NK-92 treated with Interleukin-12 subunit alpha and Interleukin-12 subunit beta, amount 100 ng/mL, for 24 hours (cell line): ENCODE data around the gene DDX54.
"Not testable (repeated sequence)": the region's sequence is repeated elsewhere in the genome, so short reads cannot be mapped to it uniquely, and the experiment has no call there.

Experiments used
- DNase-seq: peaks from one replicate; lab custom pipeline; 2025; lab: John Stamatoyannopoulos, UW

DDX54 gene

GRCh38 chr12:113220593-113221180 is 35.4 kb upstream of the DDX54 start:
- DNase-seq: no peak

DNA sequence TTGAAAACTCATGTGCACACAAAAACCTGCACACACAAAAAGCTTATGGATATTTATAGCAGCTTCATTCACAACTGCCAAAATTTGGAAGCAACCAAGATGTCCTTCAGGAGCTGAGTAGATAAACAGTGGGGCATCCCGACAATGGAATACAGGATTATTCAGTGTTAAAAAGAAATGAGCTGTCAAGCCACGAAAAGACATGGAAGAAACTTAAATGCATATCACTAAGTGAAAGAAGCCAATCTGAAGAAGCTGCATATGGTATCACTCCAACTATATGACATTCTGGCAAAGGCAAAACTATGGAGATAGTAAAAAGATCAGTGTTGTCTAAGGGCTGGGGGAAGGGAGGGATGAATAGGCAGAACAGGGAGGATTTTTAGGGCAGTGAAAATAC is 30.7 kb upstream of the DDX54 start:
- DNase-seq: no peak

DNA sequence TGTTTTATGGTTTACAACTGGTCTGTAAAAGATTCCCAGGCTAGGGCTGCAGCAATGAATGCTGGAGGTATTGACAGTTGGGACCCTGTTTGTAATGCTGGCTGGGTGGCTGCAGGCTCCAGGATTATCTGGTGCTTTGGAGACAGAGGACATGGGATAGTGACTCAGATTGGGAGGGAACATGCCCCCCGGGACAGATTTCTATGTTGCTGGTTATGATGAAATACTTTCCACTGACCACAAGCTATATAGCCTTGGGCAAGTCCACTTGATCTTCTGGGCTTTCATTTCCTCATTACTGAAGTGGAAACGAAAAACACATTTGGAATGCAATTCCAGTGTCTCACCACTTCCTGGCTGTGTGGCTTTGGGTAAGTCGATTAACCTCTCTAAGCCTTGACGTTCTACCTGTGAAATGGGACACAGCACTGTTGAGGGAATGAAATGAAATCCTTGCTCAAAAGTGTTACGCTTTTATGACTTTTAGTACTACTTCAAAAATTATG is 29.7 kb upstream of the DDX54 start:
- peak; percentile 15 for DNase-seq

- DNase-seq: no peak
Measured at GRCh38 chr12:113211160-113211559, 25.9 kb upstream of the DDX54 start.

GRCh38 chr12:113208041-113208934 is 23.0 kb upstream of the DDX54 start:
- peak; percentile 75 for DNase-seq

GRCh38 chr12:113207613-113208040 is 22.3 kb upstream of the DDX54 start:
- no peak for DNase-seq

DNA sequence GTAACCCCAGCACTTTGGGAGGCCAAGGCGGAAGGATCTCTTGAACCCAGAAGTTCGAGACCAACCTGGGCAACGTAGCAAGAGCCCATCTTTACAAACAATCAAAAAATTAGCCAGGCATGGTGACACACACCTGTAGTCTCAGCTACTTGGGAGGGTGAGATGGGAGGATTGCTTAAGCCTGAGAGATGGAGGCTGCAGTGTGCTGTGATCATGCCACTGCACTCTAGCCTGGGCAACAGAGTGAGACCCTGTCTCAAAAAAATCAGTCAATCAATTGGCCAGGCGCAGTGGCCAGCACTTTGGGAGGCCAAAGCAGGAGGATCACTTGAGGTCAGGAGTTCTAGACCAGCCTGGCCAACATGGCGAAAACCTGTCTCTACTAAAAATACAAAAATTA is 21.5 kb upstream of the DDX54 start:
- DNase-seq: not testable (repeated sequence)

DNA sequence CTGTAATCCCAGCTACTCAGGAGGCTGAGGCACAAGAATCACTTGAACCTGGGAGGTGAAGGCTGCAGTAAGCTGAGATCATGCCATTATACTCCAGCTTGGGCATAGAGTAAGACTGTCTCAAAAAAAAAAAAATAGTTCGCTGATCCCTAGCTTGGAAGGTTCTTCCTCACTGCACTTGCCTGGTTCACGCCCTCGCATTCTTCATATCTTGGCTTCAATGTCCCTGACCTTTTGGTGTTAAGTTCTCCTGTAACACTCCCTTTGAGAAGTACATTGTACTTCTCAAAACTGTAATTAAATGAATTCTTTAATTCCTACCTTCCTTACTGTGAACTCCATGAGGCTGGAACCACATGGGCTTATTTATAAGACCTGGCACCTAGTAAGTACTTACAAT is 19.5 kb upstream of the DDX54 start:
- no peak for DNase-seq

DNA sequence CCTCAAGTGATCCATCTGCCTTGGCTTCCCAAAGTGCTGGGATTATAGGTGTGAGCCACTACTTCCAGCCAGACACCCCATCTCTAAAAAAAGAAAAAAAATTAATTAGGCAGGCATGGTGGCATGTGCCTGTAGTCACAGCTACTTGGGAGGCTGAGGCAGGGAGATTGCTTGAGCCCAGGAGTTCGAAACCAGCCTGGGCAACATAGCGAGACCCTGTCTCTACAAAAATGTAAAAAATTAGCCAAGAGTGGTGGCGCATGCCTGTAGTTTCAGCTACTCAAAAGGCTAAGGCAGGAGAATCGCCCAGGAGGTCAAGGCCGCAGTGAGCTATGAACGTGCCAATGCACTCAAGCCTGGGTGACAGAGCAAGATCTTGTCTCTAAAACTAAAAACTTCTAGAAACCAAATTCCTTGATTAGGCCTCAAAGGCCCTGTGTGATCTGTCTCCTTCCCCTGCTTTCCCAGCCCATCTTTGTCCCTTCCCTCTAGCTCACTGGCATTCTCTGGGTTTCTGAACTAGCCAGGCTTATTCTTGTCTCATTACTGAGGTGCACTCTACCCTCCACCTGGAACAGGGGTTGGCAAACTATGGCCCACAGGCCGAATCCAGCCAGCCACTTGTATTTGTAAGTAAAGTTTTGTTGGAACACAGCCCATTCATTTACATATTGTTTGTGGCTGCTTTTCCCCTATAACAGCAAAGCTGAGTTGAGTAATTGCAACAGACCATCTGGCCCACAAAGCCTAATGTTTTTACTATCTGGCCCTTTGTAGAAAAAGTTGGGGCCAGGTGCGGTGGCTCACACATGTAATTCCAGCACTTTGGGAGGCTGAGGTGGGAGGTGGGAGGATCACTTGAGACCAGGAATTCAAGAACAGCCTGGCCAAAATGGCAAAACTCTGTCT is 18.8 kb upstream of the DDX54 start:
- no peak for DNase-seq

DNA sequence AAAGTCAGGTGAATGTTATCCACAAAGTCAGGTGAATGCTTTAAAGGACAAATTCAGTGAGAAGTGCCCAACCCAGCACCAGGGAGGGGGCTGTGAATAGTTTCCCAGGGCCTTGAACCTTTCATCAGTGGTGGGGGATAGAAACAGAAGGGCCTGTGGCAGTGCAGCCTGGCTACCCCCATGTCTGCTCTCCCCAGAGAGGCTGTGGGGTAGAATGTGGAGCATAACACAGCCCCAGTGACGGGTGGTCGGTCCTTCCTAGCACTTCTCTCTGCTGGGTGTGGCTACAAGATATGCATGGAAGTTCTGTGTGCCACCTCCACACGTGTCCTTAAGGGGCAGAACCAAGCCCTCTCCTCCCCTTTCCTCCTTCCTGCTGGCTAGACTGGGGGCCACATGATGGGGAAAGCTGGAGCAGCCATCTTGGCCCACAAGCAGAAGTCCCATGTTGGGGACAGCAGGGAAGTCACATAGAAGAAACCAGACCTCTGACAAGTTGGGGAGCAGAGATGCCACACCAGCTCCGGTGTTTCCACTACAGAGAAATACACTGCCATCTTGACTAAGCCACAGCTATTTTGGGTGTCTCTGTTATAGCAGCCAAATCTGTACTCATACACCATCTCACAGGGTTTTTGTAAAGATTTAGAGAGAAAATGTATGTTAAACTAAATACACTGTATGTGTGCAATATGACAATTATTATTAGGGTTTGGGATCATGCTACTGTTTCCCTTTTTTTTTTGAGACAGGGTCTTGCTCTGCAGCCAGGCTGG is 17.2 kb upstream of the DDX54 start:
- no peak for DNase-seq

DNA sequence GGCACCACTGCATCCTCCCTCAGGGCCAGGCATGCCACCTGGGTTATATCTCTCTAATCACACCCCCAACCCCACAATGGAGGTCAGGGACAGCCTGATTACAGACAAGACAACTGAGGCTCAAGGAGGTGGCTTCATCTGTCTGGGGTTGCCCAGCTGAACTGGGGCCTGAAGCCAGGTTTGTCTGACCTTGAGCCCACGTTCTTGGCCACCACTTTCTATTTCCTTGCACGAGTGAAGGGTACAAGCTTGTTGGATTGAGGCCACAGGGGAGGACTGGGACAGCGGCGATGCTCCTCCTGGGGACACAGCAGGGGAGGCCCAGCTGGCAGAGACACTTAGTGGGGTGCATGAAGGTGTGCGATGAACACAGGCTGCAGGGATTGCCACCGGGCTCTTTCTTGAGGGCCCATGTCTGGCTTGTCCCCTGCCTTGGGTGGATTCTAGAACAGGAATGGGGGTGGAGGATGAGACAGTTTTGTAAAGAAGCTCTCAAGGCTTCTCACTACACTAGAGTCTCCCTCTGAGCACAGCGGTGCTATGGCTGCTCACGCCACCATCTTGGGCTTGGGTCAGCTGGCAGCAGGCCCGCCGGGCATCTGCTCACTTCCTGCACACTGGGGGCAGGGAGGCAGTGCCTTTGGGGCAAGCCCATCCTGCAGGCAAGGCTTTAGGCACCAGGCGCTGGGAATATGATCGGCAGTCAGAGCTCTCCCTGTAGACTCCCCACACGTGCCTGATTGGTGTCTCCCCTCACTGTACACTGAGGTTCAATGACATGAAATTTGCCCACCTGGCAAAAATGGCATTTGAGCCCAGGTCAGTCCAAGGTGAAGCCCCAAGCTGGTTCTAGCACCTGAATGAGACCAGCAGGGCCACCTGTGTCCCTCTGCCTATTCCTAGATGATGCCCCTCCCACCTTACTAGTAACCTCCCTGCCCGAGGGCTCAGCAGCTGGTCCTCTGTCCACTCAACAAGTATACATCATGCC is 16.2 kb upstream of the DDX54 start:
- DNase-seq: no peak

DNA sequence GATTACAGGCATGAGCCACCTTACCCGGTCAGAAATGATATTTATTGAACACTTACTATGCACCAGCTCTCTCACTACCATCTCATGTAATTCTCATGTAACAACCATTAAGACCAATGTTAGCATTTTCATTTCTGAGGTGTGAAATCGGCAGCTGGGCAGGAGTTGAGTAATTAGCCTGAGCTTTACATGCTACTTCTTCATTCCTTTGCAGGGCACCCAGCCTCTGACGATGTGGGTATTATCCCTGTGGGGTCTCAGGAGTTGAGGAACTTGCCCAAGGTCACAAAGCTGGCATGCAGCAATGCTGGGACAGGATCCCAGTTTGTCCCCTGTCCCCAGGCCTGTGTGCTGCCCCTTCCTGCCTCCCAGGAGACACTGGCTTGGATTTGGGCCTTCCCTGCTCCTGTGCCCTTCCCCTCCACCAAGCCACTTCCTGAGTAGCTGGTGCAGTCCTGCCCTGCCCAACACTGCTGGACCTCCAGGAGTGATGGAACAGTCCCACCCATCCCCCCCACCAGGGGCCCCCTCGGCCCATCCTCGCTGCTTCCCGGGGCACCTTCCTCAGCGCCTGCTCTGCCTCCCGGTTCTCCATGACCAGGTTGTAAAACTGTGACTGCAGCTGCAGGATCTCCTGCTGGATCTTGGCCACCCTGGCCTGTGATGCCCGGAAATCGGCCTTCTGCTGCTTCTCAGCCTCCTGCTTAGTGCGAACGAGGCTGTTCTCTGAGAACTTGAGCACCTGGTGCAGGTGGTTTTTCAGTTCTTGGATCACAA is 14.9 kb upstream of the DDX54 start:
- DNase-seq: no peak

DNA sequence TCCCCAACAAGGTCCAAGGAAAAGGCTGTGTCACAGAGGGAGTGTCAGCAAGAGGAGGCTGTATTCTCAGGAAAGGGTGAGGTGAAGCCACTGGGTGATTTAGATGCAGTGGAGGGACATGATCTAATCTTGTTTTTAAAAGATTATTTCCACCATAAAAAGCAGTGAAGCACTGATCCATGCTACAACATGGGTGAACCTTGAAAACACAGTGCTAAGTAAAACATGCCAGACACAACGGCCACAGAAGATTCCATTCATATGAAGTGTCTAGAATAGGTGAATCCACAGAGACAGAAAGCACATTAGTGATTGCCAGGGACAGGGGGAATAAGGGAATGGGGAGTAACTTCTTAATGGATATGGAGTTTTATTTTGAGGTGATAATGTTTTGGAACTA is 13.0 kb upstream of the DDX54 start:
- DNase-seq: no peak

- no peak for DNase-seq
Measured at GRCh38 chr12:113197518-113198077, 12.3 kb upstream of the DDX54 start.

- peak; percentile 14 for DNase-seq
Measured at GRCh38 chr12:113196990-113197389, 11.7 kb upstream of the DDX54 start.

GRCh38 chr12:113196582-113196981 is 11.3 kb upstream of the DDX54 start:
- no peak for DNase-seq

DNA sequence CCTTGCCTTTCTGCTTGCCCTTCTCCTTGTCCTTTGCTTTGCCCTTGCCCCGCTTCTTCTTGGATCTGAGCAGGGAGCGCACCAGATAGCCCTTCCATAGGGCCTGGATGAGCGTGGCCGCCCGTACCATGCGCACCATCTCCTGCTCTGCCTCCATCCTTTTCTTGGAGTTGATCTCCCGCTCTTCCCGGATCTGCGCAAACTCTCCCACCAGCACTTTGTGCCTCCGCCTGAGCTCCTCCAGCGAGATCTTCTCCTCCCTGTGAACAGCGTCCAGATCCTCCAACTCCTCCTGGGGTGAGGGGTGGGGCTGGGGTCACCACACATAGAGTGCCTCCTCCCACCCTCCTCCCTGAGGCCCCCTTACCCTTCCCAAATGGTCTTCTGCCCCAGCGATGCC is 10.3 kb upstream of the DDX54 start:
- no peak for DNase-seq

DNA sequence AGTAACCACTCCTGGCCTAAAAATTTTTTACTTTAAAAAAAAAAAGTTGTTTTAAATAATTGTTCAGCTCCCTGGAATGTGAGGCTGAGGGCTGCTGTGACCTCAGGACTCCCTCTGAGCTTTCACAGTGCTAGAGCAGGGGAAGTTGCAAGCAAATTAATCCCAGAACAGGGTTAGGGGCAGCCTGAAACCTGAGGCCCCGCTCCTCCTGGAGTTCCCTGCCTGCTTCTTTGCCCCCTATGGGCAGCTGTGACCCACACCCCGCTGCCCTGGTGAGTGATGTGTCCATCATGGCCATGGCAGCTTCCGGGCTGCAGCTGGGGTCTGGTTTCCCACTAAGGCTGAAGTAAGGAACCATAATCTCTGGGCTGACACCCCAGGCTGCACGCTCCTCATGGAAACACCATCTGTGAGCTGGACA is 9.7 kb upstream of the DDX54 start:
- no peak for DNase-seq

DNA sequence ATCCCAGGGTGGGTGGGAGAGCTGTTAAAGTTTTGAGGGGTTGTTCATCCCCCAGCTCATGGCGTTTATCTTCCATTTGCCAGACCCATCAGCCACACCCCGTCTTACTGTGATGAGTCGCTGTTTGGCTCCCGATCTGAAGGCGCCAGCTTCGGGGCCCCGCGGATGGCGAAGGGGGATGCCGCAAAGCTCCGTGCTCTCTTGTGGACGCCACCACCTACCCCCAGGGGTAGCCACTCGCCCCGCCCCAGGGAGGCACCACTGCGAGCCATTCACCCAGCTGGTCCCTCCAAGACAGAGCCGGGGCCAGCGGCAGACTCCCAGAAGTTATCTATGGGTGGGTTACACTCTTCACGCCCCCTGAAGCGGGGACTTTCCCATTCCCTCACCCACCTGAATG is 5.9 kb upstream of the DDX54 start:
- DNase-seq: no peak
